ENCODE results near the gene EXT2. TPM values are rescaled to one million over a fixed set of nuclear protein-coding genes. Genes with fewer than 3 reads are reported as not detected.

The EXT2 gene
- total RNA-seq, 1 experiment from 2014 or later: 42.9 TPM

GRCh38 chr11:44257338-44258189 is 162.1 kb downstream of the EXT2 start:
- Histone ChIP-seq H2BK120ac (ENCODE audit: low read depth, low read length, poor library complexity, severe bottlenecking) (no peak overlapping the region), H4K5ac (ENCODE audit: insufficient read length, low read depth, low read length) (no peak overlapping the region), H4K20me1 (ENCODE audit: control insufficient read depth, insufficient read depth, insufficient read length) (no peaks in the 10 kb centered on the region), H3K79me1 (ENCODE audit: insufficient read depth, low read depth, low read length, poor library complexity, severe bottlenecking) (no peaks in the 10 kb centered on the region), H4K8ac (replicated peaks; ENCODE audit: insufficient read length, low read depth, low read length) (no peak overlapping the region), H4K91ac (ENCODE audit: insufficient read length, low read depth, low read length) (no peak overlapping the region), H2AK5ac (ENCODE audit: insufficient read length, low read length) (no peak overlapping the region), H3K9ac (ENCODE audit: extremely low read depth, insufficient read length, low read length) (no peak overlapping the region), H3K23me2 (ENCODE audit: insufficient read length, low read depth, low read length, poor library complexity, severe bottlenecking) (no peaks in the 10 kb centered on the region), H3K79me2 (ENCODE audit: insufficient read depth, low read length) (no peaks in the 10 kb centered on the region), H3T11ph (ENCODE audit: low read length) (no peak overlapping the region), H3K4me2 (ENCODE audit: insufficient read depth, insufficient read length, low read length) (no peak overlapping the region), H2AFZ (ENCODE audit: low read length) (no peak overlapping the region), H3K23ac (ENCODE audit: insufficient read length, low read depth, low read length) (no peak overlapping the region), H3K14ac (ENCODE audit: insufficient read depth, low read length) (no peak overlapping the region), H3K4ac (ENCODE audit: low read depth, low read length) (no peak overlapping the region), H3K18ac (ENCODE audit: insufficient read length, low read depth, low read length) (no peak overlapping the region), H3K4me1 (ENCODE audit: insufficient read depth, low read length) (no peaks in the 10 kb centered on the region), H3K27ac (ENCODE audit: insufficient read length, low read depth, low read length) (no peak overlapping the region), H2BK5ac (ENCODE audit: insufficient read length, low read length) (no peak overlapping the region), H3K27me3 (ENCODE audit: insufficient read depth, low read length) (no peaks in the 10 kb centered on the region), H2BK12ac (ENCODE audit: insufficient read length, low read depth, low read length) (no peak overlapping the region), H3K56ac (ENCODE audit: insufficient read length, low read depth, low read length) (no peak overlapping the region), H2BK20ac (ENCODE audit: low read depth, low read length, poor library complexity, severe bottlenecking) (no peak overlapping the region), H3K9me3 (ENCODE audit: control insufficient read depth, low read depth, low read length) (no peaks in the 10 kb centered on the region), H2BK15ac (ENCODE audit: low read depth, low read length) (no peak overlapping the region)
- H3K36me3 Mint-ChIP-seq (ENCODE audit: insufficient read depth in 1 of 3, low read depth in 3 of 3): peaks cover 8 to 12% (median 10%) of the 10 kb centered on the region in 3 experiments
- H3K4me1 Mint-ChIP-seq: no peaks in the 10 kb centered on the region; a peak in 1 of 4 replicates
- DNase-seq: no peak
- H3K27ac Mint-ChIP-seq: no peak overlapping the region
- no CpG with 5 or more reads among the region's 8 CpGs for WGBS (ENCODE audit: extremely low coverage, insufficient read length, low lambda C conversion rate)
- peaks cover 2% of the 10 kb centered on the region; the same call in 1 of the 2 replicates for H3K27me3 Mint-ChIP-seq (ENCODE audit: low read depth)
- H3K9me3 Mint-ChIP-seq: peaks cover 11 to 13% of the 10 kb centered on the region in 2 experiments
- no peak overlapping the region for H3K4me3 Mint-ChIP-seq
- TF ChIP-seq CTCF (conservative IDR thresholded peaks at IDR 0.05): no peak
